Heart right ventricle (tissue), 16 donors: ENCODE data around the gene LRRC75A. TPM values are rescaled to one million over a fixed set of nuclear protein-coding genes. Genes with fewer than 3 reads are reported as not detected.
"Not testable (repeated sequence)": the region's sequence is repeated elsewhere in the genome, so short reads cannot be mapped to it uniquely, and the experiment has no call there.

Experiments
- ATAC-seq, 8 donors: fragments of 200-7000 bp; cut with Tn5 transposase; one replicate each; pipeline ENCODE4 v1.9.1; 2020; ENCODE audit warnings: mild to moderate bottlenecking in 8 of 8, moderate library complexity in 8 of 8, moderate number of reproducible peaks in 1 of 8
- DNase-seq, 2 donors: peaks; one replicate each; pipeline ENCODE4 v3.0.0-alpha.2; 2020
- H3K27ac ChIP-seq, 10 donors: fragments of 200-600 bp; sonication (generic) in 2 of 10; one replicate each; pipeline versions ENCODE4 v1.5.0 to v1.8.0; 2020 to 2022; ENCODE audit warnings: mild to moderate bottlenecking in 3 of 10
- H3K27me3 ChIP-seq, 7 donors: fragments of 200-600 bp; one replicate each; pipeline ENCODE4 v1.8.0; 2021 to 2022; ENCODE audit warnings: mild to moderate bottlenecking in 2 of 7
- H3K36me3 ChIP-seq, 9 donors: fragments of 200-600 bp; sonication (generic) in 1 of 9; one replicate each; pipeline versions ENCODE4 v1.5.0 to v1.8.0; 2020 to 2022; ENCODE audit warnings: mild to moderate bottlenecking in 2 of 9
- H3K4me1 ChIP-seq, 9 donors: fragments of 200-600 bp; sonication (generic) in 1 of 9; one replicate each; pipeline versions ENCODE4 v1.5.0 to v1.8.0; 2020 to 2022; ENCODE audit warnings: mild to moderate bottlenecking in 4 of 9
- H3K4me3 ChIP-seq, 10 donors: fragments of 200-600 bp; sonication (generic) in 2 of 10; one replicate each; pipeline versions ENCODE4 v1.5.0 to v1.8.0; 2020 to 2022; ENCODE audit warnings: mild to moderate bottlenecking in 7 of 10, moderate library complexity in 2 of 10
- H3K9me3 ChIP-seq, 11 donors: fragments of 200-600 bp in 10 of 11; sonication (generic) in 2 of 11; one replicate each; pipeline versions ENCODE4 v1.5.0 to v1.8.0; 2013 to 2022; ENCODE audit warnings: mild to moderate bottlenecking in 2 of 11, control low read depth in 1 of 11, moderate library complexity in 1 of 11
- CTCF ChIP-seq, 9 donors: fragments of 200-600 bp; sonication (generic) in 2 of 9; IDR thresholded peaks; one replicate each; pipeline versions ENCODE4 v1.5.0 to v1.8.0; 2021 to 2022; ENCODE audit warnings: antibody characterized with exemption in 9 of 9, mild to moderate bottlenecking in 5 of 9, moderate library complexity in 1 of 9
- WGBS, 2 donors: extraction: QIAGEN DNeasy Blood & Tissue Kit; methylation state at CpG; one replicate each; pipeline ENCODE4 v1.1.7; 2013; ENCODE audit warnings: inconsistent platforms in 1 of 2; 5-methylcytosine and 5-hydroxymethylcytosine counted together
- intact Hi-C, 10 donors: fragments of 100-400 bp; cut with DNase I; formaldehyde crosslinking; loops; one replicate each; pipeline versions ENCODE4 v1.11.1 to v1.14.2; 2022
- polyA plus RNA-seq, 2 donors: library from polyadenylated mRNA; stranded (reverse); fragments of 200-250 nt; gene quantifications; one replicate each; pipeline ENCODE4 v1.2.3, GENCODE V29; 2013
- total RNA-seq, 10 donors: library from RNA; stranded (reverse); fragmentation: NEBNext Ultra II Directional in 3 of 10; extraction: Animal tissue kit (Norgen Biotek cat#: 25700) in 3 of 10; gene quantifications; one replicate each; pipeline versions ENCODE4 v1.2.1 to v1.2.4, GENCODE V29; 2021 to 2023
- donor health status: Arrhythmogenic right ventricular cardiomyopathy.
- donor health status: ischemic (EF 13 %, LVEDD 7.1; RV severe dilation, severe dysfunction).
- donor health status: healthy with polysubstance abuse.
- donor health status: DM: no; HTN: yes; CAD: no.
- donor health status: DM: no; HTN: no; CAD: no.
- donor health status: ischemic (EF 25% LVEDD 6.9; RV normal size, moderate dysfunction).
- donor health status: ischemic (EF 25% LVEDD 5.7; RV mildly dilated, moderate dysfunction).
- donor health status: healthy.
- donor health status: DM: yes; HTN: yes; CAD: no.
- donor health status: Ischemic cardiomyopathy.
- donor health status: ischemic (EF 35%, LVEDD 5.7; RV mildly dilated, moderate dysfunction).
- donor health status: nonischemic (EF 11% LVEDD 7.7; RV severe dilation, severe dysfunction).
- donor health status: DM: yes; HTN: yes; CAD: no.
- donor health status: PGD.
- donor health status: ischemic (EF 29% LVEDD 5.4; RV normal size, mild dysfunction).
- donor health status: nonischemic (EF 23%, LVEDD 6.1; RV moderate dilation, normal function).

The LRRC75A gene
- total and polyA plus RNA-seq, 12 donors = 0.34 to 1.3 (median 0.58) TPM

GRCh38 chr17:16442594-16443510, 49.1 kb downstream of the LRRC75A start:
- intact Hi-C loops = no loop called here
- H3K36me3 ChIP-seq = peaks cover 0 to 77% (median 18%) of the 10 kb centered on the region in 9 donors
- H3K4me1 ChIP-seq = peaks cover 10 to 61% (median 45%) of the 10 kb centered on the region in 9 donors

DNA sequence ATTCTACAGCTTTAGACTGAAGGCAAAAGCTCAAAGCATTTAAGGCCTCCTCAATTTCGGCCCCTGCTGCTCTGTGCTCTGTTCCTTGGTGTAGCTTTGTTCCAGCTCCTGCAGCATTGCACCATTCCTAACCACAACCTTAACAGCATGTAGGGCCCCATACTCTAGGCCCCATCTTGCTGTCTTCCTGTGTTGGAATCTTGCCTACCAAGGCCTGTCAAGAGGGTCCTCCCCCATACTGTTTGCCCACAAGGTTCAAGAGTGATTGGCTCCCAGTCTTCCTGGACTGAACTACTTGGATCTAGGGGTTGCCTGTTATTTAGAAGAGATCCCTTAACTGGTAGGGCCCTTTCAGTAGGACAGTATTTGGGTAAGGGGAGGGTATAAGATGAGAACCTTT, 49.9 kb downstream of the LRRC75A start:
- H3K4me1 ChIP-seq = peaks cover 10 to 61% (median 45%) of the 10 kb centered on the region in 9 donors
- intact Hi-C loops = no loop called here
- H3K4me3 ChIP-seq = no peak overlapping the region
- no peak for TF ChIP-seq CTCF (IDR thresholded peaks at IDR 0.05)
- ATAC-seq (no peak), DNase-seq (no peak)
- H3K36me3 ChIP-seq = peaks cover 0 to 70% (median 18%) of the 10 kb centered on the region in 9 donors
- 85 to 89% methylated on average over 1 of the region's 1 CpG for WGBS, 2 donors
- peak overlapping the region in 1 of 10 donors; percentile 26 for H3K27ac ChIP-seq
- no peaks in the 10 kb centered on the region for H3K27me3 ChIP-seq
- H3K9me3 ChIP-seq = no peaks in the 10 kb centered on the region

More at GRCh38 chr17:16442594-16443510, 49.1 kb downstream of the LRRC75A start:
- ATAC-seq (no peak), DNase-seq (no peak)
- no peak overlapping the region for H3K4me3 ChIP-seq
- H3K9me3 ChIP-seq = no peaks in the 10 kb centered on the region
- WGBS, 2 donors = 72 to 74% methylated on average over 7 of the region's 7 CpGs
- H3K27ac ChIP-seq = peak overlapping the region in 2 of 10 donors; percentile 26 to 43
- no peak for TF ChIP-seq CTCF (IDR thresholded peaks at IDR 0.05)
- no peaks in the 10 kb centered on the region for H3K27me3 ChIP-seq

DNA sequence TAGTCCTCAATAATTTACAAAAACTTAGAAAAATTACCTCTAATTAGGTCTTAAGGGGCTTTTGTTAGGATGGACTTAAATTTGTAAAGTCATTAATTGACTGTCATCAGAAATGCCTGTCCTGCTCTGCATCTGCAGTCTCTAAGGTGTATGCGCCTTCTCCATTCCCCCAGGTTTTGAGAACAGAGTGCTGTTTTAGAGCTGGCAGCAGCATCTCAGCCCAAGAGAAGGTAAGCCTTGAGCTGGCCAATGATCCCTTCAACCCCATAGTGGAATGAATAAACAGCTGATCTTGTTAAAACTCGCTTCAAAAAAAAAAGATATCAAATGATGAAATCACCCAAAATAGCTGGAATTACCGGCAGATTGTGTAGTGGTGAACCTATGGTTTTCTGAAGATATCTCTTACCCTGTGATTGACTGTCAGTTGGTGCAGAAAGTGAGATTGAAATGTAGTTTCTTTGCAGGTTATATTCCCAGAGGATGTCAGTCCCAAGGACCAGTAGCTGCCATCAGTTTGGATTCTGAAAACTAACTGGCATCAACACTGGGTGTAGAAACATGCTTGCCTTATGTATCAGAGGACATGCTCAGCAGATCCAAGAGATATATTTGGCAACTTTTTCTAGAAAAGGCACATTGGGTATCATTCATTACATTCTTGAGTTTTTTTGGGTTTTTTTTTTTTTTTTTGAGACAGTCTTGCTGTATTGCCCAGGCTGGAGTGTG, 50.9 kb downstream of the LRRC75A start:
- Histone ChIP-seq H3K4me1 (peaks cover 10 to 61% (median 45%) of the 10 kb centered on the region in 9 donors), H3K27me3 (no peaks in the 10 kb centered on the region), H3K4me3 (peak overlapping the region in 3 of 10 donors; percentile 81 to 96 (median 95)), H3K27ac (peak overlapping the region in 2 of 10 donors; percentile 71 to 94), H3K9me3 (no peaks in the 10 kb centered on the region), H3K36me3 (peaks cover 0 to 62% (median 18%) of the 10 kb centered on the region in 9 donors)
- TF ChIP-seq CTCF (IDR thresholded peaks at IDR 0.05) = no peak
- ATAC-seq (no peak), DNase-seq (no peak)
- WGBS, 2 donors = 71 to 80% methylated on average over 3 of the region's 3 CpGs
- intact Hi-C loops = no loop called here

DNA sequence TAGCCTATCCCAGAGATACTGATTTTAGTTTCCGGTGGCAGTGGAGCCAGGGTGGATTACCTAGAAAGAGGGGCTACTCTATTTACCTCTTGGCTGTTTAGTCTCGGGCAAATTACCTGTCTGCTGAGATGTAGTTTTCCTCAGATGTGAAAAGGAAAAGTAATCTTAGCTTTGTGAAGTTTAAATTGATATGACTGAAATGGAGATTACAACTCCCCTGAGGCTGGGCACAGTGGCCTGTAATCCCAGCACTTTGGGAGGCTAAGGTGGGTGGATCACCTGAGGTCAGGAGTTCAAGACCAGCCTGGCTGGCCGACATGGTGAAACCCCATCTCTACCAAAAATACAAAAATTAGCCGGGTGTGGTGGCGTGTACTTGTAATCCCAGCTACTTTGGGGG, 51.6 kb downstream of the LRRC75A start:
- intact Hi-C loops, DNase-seq, H3K27me3 ChIP-seq, H3K9me3 ChIP-seq, ATAC-seq: not testable (repeated sequence)
- WGBS, 2 donors = 72 to 77% methylated on average over 5 of the region's 5 CpGs
- H3K27ac ChIP-seq = peak overlapping the region in 5 of 10 donors; percentile 37 to 94 (median 85)
- H3K4me1 ChIP-seq = peaks cover 9 to 55% (median 43%) of the 10 kb centered on the region in 9 donors
- H3K36me3 ChIP-seq = peaks cover 0 to 55% (median 18%) of the 10 kb centered on the region in 9 donors
- peak overlapping the region in 9 of 10 donors; percentile 66 to 97 (median 87) for H3K4me3 ChIP-seq
